SJSA1 (cell line): Measurements from ENCODE around the gene PXDN. TPM values are rescaled to one million over a fixed set of nuclear protein-coding genes. Genes with fewer than 3 reads are reported as not detected.
A peak's percentile ranks its signal among the peaks of the same experiment; 100 is the strongest.
"Not testable (repeated sequence)": the region's sequence is repeated elsewhere in the genome, so short reads cannot be mapped to it uniquely, and the experiment has no call there.

ENCODE experiments used
- DNase-seq, 2 experiments: peaks; one replicate each; pipeline ENCODE4 v3.0.0-alpha.2; 2015 to 2020; ENCODE audit warnings: low spot score in 2 of 2, low read depth in 1 of 2
- H3K27ac ChIP-seq: fragments of 250-450 bp; sonication (Bioruptor Pico); 2 replicates; pipeline ENCODE4 v1.5.1; 2020; ENCODE audit warnings: mild to moderate bottlenecking, moderate library complexity
- H3K27me3 ChIP-seq: fragments of 250-450 bp; sonication (Bioruptor Pico); replicated peaks from 2 replicates; pipeline ENCODE4 v1.5.1; 2020; ENCODE audit warnings: mild to moderate bottlenecking, moderate library complexity
- H3K36me3 ChIP-seq: fragments of 250-450 bp; sonication (Bioruptor Pico); 2 replicates; pipeline ENCODE4 v1.5.1; 2020; ENCODE audit warnings: mild to moderate bottlenecking
- H3K4me1 ChIP-seq: fragments of 250-450 bp; sonication (Bioruptor Pico); replicated peaks from 2 replicates; pipeline ENCODE4 v1.6.1; 2021; ENCODE audit warnings: mild to moderate bottlenecking
- H3K4me3 ChIP-seq: fragments of 250-450 bp; sonication (Bioruptor Pico); 2 replicates; pipeline ENCODE4 v1.5.1; 2020; ENCODE audit warnings: mild to moderate bottlenecking
- H3K9me3 ChIP-seq: fragments of 250-450 bp; sonication (Bioruptor Pico); replicated peaks from 2 replicates; pipeline ENCODE4 v1.5.1; 2020; ENCODE audit warnings: mild to moderate bottlenecking
- total RNA-seq: library from RNA; depleted of rRNA; stranded (reverse); fragments of >200 nt; shearing (Covaris generic); gene quantifications from 2 replicates; pipeline ENCODE4 v1.2.3, GENCODE V29; 2014

Gene PXDN
- total RNA-seq, 1 experiment from 2014 or later: 310 TPM

GRCh38 chr2:1708476-1709334 lies 35.6 kb downstream of the PXDN start:
- no peaks in the 10 kb centered on the region for H3K9me3 ChIP-seq
- H3K4me1 ChIP-seq: peaks cover 24% of the 10 kb centered on the region
- peaks cover 11% of the 10 kb centered on the region for H3K36me3 ChIP-seq
- peak overlapping the region; percentile 45 for H3K27ac ChIP-seq
- no peaks in the 10 kb centered on the region for H3K27me3 ChIP-seq
- H3K4me3 ChIP-seq: no peak overlapping the region
- no peak for DNase-seq

DNA sequence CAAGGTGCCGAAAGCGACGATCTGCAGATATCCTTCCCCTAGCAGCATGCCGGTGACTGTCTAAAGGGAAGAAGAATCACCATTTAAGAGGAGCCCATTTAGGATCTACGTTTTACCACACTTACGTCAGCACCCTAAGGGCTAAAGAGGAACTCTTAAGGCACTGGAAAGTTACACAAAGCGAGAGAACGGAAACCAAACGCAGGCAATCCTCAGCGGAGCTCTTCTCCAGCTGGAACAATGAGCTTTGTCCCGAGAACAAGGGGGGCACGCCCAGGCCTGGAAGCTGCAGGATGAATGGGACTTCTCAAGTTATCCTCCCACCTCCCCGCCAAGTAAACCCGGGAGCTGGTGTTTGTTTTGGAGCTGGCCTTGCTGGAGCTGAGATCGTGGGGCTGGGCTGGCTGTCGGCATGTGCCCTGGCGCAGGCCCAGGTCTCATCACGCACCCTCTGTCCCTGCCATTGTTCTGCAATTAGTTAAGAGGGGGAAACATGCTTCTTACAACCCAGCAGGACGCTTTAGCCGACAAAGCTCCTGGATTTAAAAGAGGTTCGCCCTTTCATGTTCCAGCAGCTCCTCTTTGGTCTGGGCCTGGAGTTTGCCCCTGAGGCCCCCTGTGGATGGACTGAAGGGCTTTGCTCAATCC lies 36.4 kb downstream of the PXDN start:
- DNase-seq: peak; percentile 93 to 94
- no peaks in the 10 kb centered on the region for H3K9me3 ChIP-seq
- peaks cover 8% of the 10 kb centered on the region for H3K36me3 ChIP-seq
- H3K27me3 ChIP-seq: no peaks in the 10 kb centered on the region
- H3K4me1 ChIP-seq: peaks cover 24% of the 10 kb centered on the region
- peak overlapping the region; percentile 45 for H3K27ac ChIP-seq
- no peak overlapping the region for H3K4me3 ChIP-seq

GRCh38 chr2:1706089-1706841 lies 38.0 kb downstream of the PXDN start:
- not testable (repeated sequence) for H3K27me3 ChIP-seq, H3K9me3 ChIP-seq, DNase-seq, H3K27ac ChIP-seq, H3K4me3 ChIP-seq
- H3K36me3 ChIP-seq: peaks cover 18% of the 10 kb centered on the region
- H3K4me1 ChIP-seq: peaks cover 24% of the 10 kb centered on the region

DNA sequence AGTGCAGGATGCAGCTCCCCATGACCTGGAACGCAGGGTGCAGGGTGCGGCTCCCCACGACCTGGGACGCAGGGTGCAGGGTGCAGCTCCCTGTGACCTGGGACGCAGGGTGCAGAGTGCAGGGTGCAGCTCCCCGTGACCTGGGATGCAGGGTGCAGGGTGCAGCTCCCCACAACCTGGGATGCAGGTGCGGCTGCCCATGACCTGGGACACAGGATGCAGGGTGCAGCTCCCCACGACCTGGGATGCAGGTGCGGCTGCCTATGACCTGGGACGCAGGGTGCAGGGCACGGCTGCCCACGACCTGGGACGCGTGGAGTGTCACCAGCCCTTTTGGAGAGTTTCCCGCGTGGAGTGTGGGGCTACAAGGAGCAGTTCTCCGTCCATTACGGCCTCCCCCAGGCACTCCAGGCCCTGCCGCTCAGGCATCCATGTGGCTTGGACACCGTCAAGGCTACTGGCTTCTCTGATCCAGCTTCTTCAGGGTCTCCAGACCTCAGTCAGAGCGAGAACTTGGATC lies 38.7 kb downstream of the PXDN start:
- no peaks in the 10 kb centered on the region for H3K9me3 ChIP-seq
- H3K4me3 ChIP-seq: no peak overlapping the region
- peaks cover 24% of the 10 kb centered on the region for H3K36me3 ChIP-seq
- H3K27me3 ChIP-seq: no peaks in the 10 kb centered on the region
- H3K4me1 ChIP-seq: peaks cover 24% of the 10 kb centered on the region
- DNase-seq: no peak
- no peak overlapping the region for H3K27ac ChIP-seq

DNA sequence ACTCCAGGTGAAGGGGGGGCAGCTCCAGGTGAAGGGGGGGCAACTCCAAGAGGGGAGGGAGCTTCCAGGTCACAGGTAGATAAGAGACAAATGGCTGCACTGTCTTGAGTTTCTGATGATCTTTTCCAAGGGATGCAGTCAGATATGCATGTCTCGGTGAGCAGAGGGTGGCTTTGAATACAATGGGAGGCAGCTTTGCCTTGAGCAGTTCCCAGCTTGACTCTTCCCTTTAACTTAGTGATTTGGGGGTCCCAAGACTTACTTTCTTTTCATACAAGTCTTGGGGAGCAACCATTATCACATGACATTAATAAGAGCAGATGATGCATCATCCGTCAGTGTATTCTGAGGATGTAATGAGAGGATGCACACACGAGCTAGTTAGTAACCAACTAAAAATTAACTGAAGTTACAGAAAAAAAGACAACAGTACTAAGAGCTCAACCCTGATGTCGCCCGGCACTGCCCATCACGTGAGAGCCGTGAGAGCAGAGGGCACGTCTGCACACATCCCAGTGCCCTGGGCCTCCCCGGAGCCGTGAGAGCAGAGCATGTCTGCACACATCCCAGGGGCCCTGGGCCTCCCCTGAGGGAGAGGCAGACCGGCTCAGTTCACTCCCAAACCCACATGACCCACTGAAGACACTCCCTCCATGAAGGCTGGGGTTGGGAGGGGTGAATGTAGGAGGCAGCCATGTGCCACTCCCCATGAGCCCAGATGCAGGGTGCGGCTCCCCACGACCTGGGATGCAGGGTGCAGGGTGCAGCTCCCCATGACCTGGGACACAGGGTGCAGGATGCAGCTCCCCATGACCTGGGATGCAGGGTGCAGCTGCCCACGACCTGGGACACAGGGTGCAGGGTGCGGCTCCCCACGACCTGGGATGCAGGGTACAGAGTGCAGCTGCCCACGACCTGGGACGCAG lies 39.4 kb downstream of the PXDN start:
- H3K9me3 ChIP-seq: no peaks in the 10 kb centered on the region
- H3K27ac ChIP-seq: no peak overlapping the region
- peaks cover 27% of the 10 kb centered on the region for H3K36me3 ChIP-seq
- H3K27me3 ChIP-seq: no peaks in the 10 kb centered on the region
- peaks cover 24% of the 10 kb centered on the region for H3K4me1 ChIP-seq
- no peak for DNase-seq
- H3K4me3 ChIP-seq: no peak overlapping the region

GRCh38 chr2:1702186-1702565 lies 42.1 kb downstream of the PXDN start:
- Histone ChIP-seq H3K4me3 (no peak overlapping the region), H3K9me3 (no peaks in the 10 kb centered on the region), H3K27me3 (no peaks in the 10 kb centered on the region), H3K27ac (no peak overlapping the region), H3K4me1 (peaks cover 5% of the 10 kb centered on the region; the same call in 1 of the 2 replicates), H3K36me3 (peaks cover 32% of the 10 kb centered on the region)
- no peak for DNase-seq

- no peak for DNase-seq
- Histone ChIP-seq H3K36me3 (peaks cover 34% of the 10 kb centered on the region), H3K27ac (no peak overlapping the region), H3K4me3 (no peak overlapping the region), H3K4me1 (peaks cover 5% of the 10 kb centered on the region), H3K9me3 (no peaks in the 10 kb centered on the region), H3K27me3 (no peaks in the 10 kb centered on the region)
Observed at GRCh38 chr2:1701556-1702185, 42.6 kb downstream of the PXDN start.

DNA sequence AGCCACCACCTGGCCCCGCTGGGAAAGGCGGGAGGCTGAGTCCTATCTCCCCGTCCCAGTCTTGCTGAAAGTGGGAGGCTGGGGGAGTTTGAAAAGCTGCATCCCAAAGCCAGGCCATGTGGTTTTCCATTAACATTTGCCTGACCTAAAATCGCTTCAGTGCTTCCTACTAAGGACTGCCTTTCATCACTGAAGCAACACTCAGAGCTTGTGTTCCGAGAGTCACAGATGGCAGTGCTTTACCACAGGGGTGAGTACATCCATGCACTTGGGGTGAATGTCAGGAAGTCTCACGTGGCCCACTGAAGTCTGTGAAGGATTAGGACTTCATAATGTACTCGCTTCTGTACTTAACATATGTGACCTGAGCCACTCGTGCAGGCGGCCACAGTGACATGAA lies 43.3 kb downstream of the PXDN start:
- Histone ChIP-seq H3K4me3 (no peak overlapping the region), H3K9me3 (no peaks in the 10 kb centered on the region), H3K27ac (no peak overlapping the region), H3K27me3 (no peaks in the 10 kb centered on the region), H3K4me1 (peaks cover 11% of the 10 kb centered on the region), H3K36me3 (peaks cover 39% of the 10 kb centered on the region)
- DNase-seq: no peak

DNA sequence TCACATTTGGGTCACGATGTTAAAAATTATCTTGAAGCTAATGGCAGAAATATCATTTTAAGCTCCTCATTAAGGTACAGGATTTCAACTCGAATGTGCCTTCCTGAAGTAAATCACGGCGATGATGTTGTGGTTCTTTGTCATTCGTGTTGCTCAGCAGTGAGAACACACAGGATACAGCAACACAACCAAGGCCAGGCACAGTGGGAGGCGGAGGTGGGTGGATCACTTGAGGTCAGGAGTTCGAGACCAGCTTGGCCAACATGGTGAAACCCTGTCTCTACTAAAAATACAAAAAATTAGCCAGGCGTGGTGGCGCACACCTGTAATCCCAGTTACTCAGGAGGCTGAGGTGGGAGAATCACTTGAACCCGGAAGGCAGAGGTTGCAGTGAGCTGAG lies 43.9 kb downstream of the PXDN start:
- Histone ChIP-seq H3K36me3 (peaks cover 37% of the 10 kb centered on the region), H3K4me1 (peaks cover 11% of the 10 kb centered on the region)
- not testable (repeated sequence) for H3K27ac ChIP-seq, H3K4me3 ChIP-seq, DNase-seq, H3K9me3 ChIP-seq, H3K27me3 ChIP-seq

DNA sequence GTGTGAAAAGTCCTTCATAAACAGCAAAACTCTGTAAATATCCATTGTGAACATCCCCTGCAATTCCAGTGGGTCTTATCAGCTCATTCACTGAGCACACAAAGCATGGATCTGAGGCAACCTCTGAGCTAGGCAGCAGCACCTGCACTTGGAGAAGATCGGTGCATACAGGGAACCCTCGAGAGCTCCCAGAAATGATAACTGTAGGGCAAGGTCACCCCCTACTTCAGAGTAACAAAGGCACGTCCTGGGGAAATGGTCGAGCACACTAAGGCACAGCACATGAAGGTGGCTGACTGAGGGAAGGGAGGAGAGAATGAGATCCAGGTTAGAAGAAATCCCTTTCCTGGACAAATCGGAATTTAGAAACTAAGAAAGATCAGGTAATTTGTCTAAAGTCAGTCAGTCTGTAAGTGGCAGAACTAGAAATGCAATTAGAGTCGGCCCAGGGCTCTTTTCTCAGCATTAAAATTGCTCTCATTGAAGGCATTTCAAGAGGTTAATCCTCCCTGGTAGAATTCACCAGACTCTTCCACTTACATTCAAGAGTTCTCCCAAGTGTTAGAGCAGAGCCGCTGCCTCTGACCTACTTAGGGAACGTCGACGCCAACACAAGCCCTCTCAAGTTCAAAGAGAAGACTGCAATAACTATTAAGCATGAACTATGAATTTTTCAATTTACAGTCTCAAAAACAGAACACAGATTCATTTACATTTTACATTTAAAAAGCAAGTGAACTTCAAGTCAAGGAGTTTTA lies 45.9 kb downstream of the PXDN start:
- Histone ChIP-seq H3K4me3 (no peak overlapping the region), H3K27me3 (no peaks in the 10 kb centered on the region), H3K4me1 (peaks cover 7% of the 10 kb centered on the region), H3K36me3 (peaks cover 40% of the 10 kb centered on the region), H3K9me3 (no peaks in the 10 kb centered on the region), H3K27ac (no peak overlapping the region)
- no peak for DNase-seq

- Histone ChIP-seq H3K4me1 (peaks cover 7% of the 10 kb centered on the region), H3K36me3 (peaks cover 47% of the 10 kb centered on the region), H3K9me3 (no peaks in the 10 kb centered on the region), H3K4me3 (no peak overlapping the region), H3K27ac (no peak overlapping the region), H3K27me3 (no peaks in the 10 kb centered on the region)
- no peak for DNase-seq
Observed at GRCh38 chr2:1697601-1698000, 46.7 kb downstream of the PXDN start.

DNA sequence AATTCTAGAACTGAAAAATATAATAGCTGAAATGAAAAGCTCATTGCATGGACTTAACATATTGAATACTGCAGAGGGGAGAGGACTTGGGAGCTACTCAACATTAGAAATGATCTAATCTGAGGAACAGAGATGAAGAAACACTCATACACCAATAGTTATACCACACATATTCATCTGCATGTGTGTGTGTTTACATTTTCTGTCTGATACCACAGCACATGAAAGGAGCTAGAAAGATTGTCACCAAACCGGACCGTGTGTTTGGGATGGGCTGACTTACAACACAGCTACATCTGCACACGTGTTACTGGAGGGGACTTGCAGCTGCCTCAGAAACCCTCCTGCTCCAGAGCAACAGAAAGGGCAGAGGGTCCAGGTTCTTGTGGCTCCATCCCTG lies 47.8 kb downstream of the PXDN start:
- no peak overlapping the region for H3K4me3 ChIP-seq
- no peaks in the 10 kb centered on the region for H3K9me3 ChIP-seq
- H3K4me1 ChIP-seq: peaks cover 7% of the 10 kb centered on the region
- no peak overlapping the region for H3K27ac ChIP-seq
- no peaks in the 10 kb centered on the region for H3K27me3 ChIP-seq
- H3K36me3 ChIP-seq: peaks cover 49% of the 10 kb centered on the region
- no peak for DNase-seq
